GM08714 (cell line): ENCODE results near the gene TNNI2.

Experiments used
- H3K4me3 ChIP-seq: fragments of 200-500 bp; sonication (Bioruptor generic); 2 replicates; pipeline ENCODE4 v1.5.1; 2014; ENCODE audit warnings: mild to moderate bottlenecking, low read length, inconsistent platforms
- ZNF274 ChIP-seq: IDR thresholded peaks from 2 replicates; pipeline ENCODE4 v1.6.1; 2012; ENCODE audit warnings: mild to moderate bottlenecking, low read depth, low read length

TNNI2 gene

DNA sequence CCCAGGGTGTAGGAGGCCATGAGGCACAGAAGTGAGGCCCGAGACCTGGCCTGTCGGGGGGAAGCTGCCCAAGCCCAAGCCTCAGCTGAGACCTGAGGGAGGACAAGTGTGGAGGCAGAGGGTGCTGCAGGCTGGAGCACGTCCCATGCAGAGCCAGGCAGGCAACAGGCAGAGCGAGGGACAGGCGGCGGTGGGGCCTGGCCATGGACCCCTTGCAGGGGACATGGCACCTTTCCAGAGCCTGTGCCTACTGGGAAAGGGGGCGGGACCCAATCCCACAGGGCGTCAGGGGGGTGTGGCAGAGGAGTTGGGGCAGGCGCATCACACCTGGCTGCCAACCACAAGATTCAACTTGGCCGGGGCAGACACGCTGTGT, 4.3 kb downstream of the TNNI2 start:
- TF ChIP-seq ZNF274 = no peak
- H3K4me3 ChIP-seq = no peak overlapping the region

DNA sequence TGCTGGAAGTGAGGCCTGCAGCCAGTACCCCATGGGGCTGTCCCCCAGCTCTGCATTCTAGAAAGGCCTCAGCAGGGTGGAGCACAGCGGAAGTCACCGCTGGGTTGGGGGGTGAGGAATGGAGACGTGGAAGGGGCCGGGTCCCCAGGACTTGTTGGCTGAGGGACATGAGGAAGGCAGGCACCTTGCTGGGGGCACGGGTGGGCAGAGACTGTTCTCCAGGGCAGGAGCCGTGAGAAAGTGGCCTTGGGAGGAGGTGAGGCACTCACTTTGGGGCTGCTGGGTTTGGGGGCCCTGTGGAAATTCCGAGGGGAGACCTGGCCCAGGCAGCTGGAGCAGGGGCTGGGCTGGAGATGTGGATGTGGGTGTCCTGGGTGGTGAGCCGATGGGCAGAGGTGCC, 5.0 kb downstream of the TNNI2 start:
- no peak overlapping the region for H3K4me3 ChIP-seq

DNA sequence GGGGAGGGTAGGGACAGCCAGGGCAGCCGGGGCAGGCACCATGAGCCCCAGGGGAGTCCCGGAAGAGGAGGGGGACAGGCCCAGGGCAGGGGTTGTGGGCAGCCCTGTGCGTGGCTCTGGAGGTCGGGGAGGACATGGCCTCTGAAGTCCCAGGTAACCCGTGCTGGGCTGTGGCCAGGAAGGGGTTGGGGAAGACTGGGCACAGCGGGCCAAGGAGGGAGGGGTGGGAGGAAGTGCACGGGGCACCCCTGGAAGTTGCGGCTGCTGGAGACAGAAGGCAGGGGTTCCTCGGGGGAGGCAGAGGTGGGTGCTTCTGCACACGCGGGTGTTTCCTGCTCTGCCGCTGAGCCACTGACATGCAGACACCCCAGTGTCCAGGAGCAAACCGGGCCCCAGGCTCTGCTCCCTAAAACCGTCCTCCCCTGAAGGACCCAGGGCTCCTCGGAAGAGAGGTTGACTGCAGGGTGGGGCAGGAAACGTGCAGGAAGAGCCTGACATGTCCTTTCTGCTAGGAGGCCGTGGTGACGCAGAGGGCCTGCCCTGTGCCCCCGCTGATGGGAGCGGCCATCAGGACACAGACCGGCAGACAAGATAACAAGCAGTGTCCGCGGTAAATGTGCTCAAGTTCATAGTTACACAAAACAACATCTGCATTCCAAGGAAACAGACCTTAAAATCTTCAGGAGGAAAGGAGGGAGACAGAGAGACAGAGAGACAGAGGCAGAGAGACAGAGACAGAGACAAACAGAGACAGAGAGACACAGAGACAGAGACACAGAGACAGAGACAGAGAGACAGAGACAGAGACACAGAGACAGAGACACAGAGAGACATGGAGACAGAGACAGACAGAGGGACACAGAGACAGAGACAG, 5.7 kb downstream of the TNNI2 start:
- H3K4me3 ChIP-seq = no peak overlapping the region
- TF ChIP-seq ZNF274 = no peak

More for the DNA sequence above, 5.0 kb downstream of the TNNI2 start:
- TF ChIP-seq ZNF274 = no peak

DNA sequence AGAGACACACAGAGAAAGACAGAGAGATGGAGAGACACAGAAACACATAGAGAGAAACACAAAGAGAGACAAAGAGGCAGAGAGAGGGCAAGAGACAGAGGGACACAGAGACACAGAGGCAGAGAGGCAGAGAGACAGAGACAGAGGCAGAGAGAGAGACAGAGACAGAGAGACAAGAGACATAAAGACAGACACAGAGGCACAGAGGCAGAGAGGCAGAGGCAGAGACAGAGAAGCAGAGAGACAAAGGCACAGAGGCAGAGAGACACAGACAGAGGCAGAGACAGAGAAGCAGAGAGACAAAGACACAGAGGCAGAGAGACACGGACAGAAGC, 6.3 kb downstream of the TNNI2 start:
- H3K4me3 ChIP-seq = no peak overlapping the region
- no peak for TF ChIP-seq ZNF274

DNA sequence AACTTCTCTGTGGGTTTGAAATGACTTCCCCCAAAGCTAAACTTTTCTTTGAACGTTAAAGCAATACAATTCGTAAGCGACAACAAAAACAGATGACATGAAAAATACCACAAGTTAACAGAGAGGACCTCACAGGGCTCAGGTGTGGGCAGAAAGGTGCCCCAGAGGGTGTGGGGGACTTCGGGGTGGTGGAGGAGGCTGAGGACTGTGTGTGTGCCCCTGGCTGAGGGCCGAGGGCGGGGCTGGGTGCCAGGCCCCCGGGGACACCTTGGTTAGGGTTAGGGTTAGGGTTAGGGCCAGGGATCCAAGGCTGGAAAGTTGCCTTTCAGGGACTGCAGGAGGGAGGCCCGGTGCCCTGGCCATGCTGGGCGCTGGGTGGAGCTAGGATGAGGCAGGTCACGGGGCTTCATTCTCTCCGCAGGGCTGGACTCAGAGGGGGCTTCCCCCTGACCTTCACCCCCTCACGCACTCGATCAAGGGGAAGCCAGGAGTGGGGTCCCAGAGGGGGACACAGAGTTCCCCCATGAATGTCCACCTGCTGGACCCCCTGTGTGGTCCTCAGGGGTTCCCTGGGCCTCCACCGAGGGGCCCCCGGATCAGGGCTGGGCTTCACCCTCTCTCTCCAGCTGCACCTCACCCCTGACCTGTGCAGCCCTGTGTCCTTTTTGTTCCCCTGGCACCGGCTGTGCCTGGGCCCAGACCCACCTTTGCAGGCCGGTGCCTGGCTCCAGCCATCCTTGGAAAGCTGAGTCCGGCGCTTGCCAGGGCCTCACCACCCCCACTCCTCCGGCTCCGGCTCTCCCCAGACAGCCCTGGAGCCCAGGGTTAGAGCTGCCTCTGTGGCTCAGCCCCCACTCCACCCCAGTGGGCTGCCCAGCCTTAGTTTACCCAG, 7.0 kb downstream of the TNNI2 start:
- no peak overlapping the region for H3K4me3 ChIP-seq
- TF ChIP-seq ZNF274 = no peak

DNA sequence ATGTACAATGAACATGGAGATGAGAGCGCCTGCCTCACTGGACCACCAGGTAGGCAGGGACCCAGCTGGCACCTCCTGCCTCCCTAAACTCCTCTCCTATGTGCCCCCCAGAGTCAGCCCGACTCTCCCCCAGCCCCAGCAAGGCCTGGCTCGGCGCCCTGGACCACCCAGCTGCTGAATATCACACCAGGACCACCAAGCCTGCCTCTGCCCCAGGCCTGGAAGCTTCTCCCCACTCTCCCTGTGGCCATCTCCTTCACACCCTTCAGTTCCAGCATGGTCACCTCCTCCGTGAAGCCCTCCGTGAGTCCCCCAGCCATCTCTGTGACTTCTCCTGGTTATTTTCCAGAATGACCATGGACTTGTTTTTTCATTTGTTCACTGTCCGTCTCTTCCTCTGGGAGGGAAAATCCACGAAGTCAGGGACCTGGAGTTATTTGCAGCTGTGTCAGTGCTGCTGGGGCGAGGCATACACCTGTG, 7.7 kb downstream of the TNNI2 start:
- H3K4me3 ChIP-seq = no peak overlapping the region
- no peak for TF ChIP-seq ZNF274

DNA sequence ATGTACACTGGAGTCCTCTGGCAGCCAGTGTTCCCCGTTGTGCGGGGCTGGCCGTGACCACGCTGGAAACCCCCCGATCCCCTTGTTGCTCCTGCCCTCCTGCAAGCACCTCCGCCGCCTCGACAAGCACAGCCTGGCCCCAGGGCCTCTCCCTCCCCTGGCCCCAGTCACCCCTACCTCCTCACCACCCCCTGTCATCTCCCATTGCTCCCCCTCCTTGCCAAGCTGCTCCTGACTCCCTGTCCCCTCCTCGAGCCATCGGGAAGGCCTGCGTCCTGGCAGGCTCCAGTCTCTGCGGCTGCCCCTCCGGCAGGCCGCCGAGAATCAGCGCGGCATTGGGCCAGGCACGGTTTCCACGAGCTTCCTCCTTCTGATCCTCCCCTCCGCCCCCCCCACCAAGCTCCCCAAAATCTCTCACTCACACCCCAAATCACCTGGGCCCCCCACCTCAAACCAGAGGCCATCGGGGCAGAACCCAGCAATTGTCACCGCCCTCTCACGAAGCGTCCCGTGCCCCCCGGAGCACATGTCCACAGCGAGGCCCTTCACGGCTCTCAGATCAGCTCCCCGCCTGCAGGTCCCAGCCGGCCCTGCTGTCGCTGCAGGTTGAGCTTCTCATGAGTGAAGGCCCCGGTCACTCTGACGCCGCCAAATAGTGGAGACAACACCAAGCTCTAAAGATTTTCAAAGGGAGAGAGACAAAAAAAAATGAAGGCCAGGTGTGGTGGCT, 8.4 kb downstream of the TNNI2 start:
- TF ChIP-seq ZNF274 = no peak
- no peak overlapping the region for H3K4me3 ChIP-seq

DNA sequence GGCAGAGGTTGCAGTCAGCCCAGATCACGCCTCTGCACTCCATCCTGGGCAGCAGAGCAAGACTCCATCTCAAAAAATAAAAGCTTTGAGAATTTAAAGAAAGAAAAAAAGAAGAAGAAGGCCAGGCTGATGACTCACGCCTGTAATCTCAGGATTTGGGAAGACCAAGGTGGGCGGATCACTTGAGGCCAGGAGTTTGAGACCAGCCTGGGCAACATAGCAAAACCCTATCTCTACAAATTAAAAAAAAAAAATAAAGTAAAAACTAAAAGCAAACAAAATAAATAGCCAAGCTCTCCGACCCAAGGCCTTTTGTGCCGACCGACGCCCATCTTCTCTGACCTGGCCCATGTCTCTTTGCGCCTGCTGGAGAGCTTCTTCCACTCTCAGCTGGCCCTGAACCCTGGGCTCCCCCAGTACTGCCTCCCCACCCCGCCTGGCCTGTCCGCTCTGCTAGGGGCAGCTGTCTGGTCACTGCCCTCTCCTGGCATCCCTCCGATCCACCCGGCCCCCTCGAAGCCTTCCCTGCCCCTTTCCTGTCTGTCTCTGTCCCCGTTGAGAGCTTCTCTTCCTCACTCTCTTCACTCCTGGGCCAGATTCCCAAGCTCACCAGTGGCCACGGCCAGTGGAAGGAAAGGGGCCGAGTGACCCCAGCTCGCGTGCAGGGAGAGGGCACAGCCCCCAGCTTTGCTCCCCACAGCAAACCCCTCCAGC, 9.3 kb downstream of the TNNI2 start:
- H3K4me3 ChIP-seq = no peak overlapping the region
- TF ChIP-seq ZNF274 = no peak

DNA sequence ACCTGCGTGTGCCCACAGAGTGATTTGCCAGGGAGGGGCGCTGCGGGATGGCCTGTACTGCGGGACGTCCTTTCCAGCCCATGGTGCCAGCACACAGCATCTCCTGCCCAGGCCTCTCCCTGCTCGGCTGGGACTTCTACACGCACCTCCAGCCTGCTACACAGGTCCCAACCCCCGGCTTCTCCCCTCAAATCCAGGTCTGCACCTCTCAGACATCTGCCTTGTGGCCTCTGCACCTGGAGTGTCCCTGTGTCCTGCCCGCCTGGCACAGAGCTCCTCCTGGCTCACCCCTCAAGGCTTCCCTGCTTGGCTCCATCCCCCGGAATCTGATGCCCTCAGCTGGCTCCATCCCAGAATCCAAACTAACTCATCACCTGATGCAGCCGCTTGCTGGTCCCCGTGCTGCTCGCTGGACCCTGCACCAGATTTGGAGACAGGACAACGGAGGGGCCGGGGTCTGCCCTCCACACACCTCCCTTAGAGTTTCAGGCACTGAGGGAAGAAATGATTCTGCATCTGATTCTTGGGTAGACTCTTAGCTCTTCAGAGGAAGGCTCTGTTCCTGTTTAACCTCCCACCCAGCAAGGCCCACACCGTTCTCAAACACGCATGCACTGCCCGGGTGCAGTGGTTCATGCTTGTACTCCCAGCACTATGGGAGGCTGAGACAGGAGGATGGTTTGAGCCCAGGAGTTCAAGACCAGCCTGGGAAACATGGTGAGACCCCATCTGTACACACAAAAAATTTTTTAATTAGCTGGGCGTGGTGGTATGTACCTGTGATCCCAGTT, 10.1 kb downstream of the TNNI2 start:
- H3K4me3 ChIP-seq = no peak overlapping the region
- no peak for TF ChIP-seq ZNF274

DNA sequence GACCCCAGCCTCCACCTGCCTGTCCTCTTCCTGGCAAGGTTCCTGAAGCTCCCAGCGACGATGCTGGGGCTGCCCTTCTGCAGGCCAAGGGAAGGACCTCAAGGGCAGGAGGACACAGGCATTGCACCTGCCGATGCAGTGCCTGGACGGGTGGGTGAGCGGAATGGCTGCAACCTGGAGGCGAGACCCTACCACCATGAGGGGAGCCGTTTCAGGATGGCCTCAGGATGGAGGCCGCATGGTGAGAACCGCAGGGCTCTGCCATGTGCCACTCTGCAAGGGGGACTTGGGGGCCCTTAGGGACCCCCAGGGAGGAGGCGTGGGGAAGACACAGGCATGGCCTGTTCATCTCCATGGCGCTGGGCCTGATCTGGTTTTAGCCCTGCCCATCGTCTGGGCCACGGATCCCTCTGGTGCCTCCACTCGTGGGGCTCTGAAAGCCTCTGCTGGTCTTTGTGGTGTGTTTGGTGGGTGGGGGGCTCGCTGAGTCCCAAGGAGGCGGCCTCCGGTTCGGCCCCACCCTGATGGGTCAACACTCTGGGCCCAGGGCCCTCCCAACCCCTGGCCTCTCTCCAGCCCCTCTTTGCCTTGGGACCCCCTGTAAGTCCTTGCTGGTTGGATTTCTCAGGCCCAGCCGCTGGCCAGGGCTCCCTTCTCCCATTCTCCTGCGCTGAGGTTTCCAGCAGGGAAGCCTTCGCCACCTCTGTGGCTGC, 12.8 kb downstream of the TNNI2 start:
- no peak overlapping the region; the same call in 1 of the 2 replicates for H3K4me3 ChIP-seq
- no peak for TF ChIP-seq ZNF274

DNA sequence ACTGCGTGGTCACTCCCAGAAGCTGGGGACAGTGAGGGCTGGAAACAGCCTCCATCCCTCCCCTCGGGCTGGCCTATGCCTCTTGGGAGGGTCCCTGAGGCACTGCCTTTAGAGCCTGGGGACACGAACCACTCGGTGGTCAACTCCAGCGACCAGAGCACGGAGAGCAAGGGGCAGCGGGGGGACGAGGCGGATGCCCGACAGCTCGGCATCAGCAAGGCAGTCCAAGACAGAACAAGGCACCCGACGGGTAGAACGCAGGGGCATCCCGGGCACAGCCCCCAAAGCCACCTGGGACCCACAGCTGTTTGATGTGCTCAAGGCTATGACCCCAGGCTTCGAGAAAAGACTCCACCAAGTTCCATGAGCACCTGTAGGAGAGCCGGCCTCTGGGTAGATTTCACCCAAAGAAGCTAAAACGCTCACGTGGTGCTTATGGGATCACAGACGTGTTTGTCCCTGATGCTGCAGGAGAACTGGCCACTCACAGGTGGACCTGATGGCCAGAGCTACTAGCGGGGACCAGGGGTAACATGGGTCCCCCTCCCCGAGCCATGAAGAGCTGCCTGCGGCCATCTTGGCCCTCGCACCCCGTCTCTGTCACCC, 13.6 kb downstream of the TNNI2 start:
- TF ChIP-seq ZNF274 = no peak
- no peak overlapping the region; the same call in 1 of the 2 replicates for H3K4me3 ChIP-seq

DNA sequence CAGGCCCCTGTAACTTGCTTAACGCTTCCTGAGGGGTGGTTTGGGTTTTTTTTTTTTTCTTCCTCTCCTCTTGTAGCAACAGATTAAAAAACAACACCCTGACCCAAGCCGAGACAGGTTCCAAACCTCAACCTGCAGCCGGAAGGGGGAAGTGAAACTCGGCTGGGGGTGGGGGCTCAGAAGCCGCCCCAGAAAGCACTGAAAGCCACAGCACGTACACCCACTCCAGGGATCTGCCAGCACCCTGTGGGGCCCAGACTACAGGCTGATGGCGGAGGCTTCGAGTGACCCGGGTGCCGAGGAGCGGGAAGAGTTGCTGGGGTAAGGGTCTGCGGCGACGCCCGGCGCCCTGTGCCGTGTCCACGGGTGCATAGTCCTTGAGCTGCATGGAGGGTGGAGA, 14.1 kb downstream of the TNNI2 start, which contains the start of gene LSP1:
LSP1 (plus strand) TSS at position 208 of the 400 bp plus-strand sequence; CDS start at position 269, 61 bp downstream.
- peak within 1 kb of the TSS; percentile 77 for H3K4me3 ChIP-seq

More for the DNA sequence above, 14.1 kb downstream of the TNNI2 start, which contains the start of gene LSP1:
- TF ChIP-seq ZNF274 = no peak
